PC-9 (cell line): Measurements from ENCODE around the gene MYO10.

Experiments
- EZH2 ChIP-seq: fragments of 200-600 bp; sonication (generic); IDR thresholded peaks from 2 replicates; pipeline ENCODE4 v1.8.0; 2017; ENCODE audit warnings: antibody characterized with exemption, low read depth
- TF ChIP-seq, protein P1 (sequence below): fragments of 200-600 bp; sonication (generic); conservative IDR thresholded peaks from 2 replicates; pipeline ENCODE4 v1.6.1; 2017; ENCODE audit warnings: mixed run types, antibody characterized with exemption, mild to moderate bottlenecking, moderate library complexity

DNA sequence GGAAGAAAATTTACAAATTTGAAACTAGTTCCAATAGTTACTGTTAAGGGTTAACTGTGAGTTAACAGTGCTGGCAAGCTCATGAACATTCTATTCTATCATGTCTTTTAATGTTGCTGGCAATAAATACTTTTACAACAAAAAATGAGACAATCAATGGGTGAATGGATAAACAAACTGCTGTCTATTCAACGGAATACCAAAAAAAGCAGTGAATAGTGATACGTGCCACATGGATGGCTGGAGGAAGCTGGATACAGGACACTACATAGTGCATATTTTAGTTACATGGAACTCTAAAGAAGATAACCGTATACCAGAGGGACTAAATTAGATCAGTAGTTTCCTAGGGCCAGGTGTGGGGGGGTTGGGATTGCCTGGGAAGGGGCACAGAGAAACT, 163.5 kb downstream of the MYO10 start:
- TF ChIP-seq, protein P1, sequence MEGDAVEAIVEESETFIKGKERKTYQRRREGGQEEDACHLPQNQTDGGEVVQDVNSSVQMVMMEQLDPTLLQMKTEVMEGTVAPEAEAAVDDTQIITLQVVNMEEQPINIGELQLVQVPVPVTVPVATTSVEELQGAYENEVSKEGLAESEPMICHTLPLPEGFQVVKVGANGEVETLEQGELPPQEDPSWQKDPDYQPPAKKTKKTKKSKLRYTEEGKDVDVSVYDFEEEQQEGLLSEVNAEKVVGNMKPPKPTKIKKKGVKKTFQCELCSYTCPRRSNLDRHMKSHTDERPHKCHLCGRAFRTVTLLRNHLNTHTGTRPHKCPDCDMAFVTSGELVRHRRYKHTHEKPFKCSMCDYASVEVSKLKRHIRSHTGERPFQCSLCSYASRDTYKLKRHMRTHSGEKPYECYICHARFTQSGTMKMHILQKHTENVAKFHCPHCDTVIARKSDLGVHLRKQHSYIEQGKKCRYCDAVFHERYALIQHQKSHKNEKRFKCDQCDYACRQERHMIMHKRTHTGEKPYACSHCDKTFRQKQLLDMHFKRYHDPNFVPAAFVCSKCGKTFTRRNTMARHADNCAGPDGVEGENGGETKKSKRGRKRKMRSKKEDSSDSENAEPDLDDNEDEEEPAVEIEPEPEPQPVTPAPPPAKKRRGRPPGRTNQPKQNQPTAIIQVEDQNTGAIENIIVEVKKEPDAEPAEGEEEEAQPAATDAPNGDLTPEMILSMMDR = no peak
- TF ChIP-seq EZH2 = no peak
